NCI-H2196 treated with DMSO at 0.1 percent for 48 hours (cell line): Measurements from ENCODE around the gene SLMAP.

Source experiments
- DNase-seq: peaks from one replicate; lab custom pipeline; 2025; ENCODE audit not compliant: unreplicated experiment; lab: John Stamatoyannopoulos, UW

Gene SLMAP, protein sequence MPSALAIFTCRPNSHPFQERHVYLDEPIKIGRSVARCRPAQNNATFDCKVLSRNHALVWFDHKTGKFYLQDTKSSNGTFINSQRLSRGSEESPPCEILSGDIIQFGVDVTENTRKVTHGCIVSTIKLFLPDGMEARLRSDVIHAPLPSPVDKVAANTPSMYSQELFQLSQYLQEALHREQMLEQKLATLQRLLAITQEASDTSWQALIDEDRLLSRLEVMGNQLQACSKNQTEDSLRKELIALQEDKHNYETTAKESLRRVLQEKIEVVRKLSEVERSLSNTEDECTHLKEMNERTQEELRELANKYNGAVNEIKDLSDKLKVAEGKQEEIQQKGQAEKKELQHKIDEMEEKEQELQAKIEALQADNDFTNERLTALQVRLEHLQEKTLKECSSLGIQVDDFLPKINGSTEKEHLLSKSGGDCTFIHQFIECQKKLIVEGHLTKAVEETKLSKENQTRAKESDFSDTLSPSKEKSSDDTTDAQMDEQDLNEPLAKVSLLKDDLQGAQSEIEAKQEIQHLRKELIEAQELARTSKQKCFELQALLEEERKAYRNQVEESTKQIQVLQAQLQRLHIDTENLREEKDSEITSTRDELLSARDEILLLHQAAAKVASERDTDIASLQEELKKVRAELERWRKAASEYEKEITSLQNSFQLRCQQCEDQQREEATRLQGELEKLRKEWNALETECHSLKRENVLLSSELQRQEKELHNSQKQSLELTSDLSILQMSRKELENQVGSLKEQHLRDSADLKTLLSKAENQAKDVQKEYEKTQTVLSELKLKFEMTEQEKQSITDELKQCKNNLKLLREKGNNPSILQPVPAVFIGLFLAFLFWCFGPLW

DNA sequence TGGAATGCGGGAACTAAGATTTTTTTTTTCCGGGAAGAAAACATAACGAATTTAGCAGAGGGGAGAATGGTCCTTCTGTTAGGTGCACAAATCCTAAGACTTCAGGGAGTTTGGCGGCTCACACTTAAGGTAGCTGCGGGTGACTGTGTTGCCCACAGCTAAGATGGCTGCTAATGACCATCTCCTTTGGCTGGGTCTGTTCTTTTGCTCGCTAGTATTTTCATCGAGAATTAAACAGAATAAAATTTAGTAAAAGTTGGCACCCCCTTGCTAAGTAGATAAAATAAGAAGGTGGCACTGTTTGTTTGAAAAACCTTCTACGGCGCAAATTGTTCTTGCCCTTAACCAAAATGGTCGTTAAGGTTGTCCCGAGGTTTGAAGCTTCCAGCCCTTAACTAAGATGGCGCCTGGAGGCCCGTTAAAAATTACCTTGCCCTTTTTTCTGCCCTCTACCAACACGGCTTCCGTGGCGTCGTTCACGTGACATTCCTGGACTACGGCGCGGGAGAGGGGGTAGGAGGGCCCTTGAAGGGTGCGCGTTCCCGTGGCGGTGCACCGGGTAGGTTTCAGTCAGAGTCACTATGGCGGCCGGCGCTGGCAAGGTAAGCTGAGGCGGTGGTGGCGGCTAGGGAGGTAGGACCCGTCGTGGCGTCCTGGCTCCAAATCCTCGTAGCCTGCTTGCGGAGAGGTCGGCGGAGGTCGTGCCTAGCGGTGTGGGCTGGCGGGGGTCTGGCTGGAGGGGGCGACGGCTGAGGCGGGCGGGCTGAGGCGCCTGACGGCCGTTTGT is at the start of gene SLMAP:
Gene SLMAP (plus strand): TSS at position 569 of the 787 bp plus-strand sequence. CDS start 1,343 bp downstream, outside the sequence.
- DNase-seq, result peak; percentile 81

DNA sequence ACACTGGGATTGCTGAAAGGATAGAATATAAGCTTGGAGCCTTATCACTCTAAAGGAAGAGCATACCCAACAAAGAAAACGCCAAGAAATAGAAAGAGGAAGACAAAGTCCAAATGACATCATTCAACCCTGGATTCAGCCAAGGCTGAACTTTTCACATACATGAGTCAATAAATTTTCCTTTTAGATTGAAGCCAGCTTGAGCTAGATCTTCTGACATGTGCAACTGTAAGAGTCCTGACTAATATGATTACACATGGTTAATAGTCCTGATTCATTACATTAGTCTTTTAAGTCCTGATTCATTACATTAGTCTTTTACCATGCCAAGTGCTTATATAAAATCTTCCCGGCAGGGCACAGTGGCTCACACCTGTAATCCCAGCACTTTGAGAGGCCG is 49.6 kb upstream of the SLMAP start:
- no peak for DNase-seq

DNA sequence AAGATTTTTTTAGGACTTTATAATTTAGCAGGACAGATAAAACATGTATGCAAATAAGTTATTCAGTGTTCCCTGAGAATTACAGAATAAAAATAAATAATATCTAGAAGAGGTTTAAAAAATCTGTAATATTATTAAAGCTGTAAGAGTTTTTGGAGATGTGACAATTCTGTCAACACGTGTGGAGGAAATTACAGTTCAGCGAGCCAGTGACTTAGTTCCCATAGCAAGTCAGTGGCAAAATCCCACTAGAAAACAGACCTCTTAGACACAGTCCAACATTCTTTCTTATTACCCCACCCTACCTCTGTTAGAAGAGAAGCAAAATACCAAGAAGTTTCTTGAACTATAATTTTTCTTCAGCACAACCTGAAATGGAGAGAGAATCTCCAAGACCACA is 47.1 kb upstream of the SLMAP start:
- DNase-seq, result no peak

DNA sequence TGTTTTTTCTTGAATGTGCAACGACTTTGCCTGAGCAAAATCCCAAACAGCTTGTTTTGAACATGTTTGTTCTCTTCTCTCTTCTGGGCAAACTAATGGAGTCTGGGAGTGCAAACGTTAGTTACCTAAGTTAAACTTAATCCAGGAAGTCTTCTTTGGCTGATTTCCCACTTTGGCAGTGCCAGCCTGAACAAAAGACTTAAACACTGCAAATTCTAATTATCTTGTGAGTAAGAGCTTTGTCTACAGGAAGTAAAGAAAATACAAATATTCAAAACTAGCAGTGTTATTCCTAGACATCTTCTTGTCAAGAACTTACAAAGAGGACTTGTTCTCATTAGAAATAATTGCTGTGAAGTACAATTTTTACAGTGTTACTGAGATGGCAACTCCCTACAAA is 46.5 kb upstream of the SLMAP start:
- no peak for DNase-seq

DNA sequence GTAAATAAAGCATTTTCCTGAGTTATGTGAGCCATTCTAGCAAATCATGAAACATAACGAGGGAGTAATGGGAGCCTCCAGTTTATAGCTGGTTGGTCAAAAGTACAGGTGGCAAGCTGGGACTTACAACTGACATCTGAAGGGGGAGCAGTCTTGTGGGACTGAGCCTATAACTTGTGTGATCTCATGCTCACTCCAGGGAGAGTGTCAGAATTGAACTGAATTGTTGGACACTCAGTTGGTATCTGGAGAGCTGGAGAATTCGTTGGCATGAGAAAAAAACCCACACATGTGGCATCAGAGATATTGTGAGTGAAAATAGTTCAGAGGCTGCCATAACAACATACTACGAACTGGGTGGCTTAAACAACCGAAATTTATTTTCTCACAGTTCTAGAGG is 40.4 kb upstream of the SLMAP start:
- DNase-seq, result no peak

DNA sequence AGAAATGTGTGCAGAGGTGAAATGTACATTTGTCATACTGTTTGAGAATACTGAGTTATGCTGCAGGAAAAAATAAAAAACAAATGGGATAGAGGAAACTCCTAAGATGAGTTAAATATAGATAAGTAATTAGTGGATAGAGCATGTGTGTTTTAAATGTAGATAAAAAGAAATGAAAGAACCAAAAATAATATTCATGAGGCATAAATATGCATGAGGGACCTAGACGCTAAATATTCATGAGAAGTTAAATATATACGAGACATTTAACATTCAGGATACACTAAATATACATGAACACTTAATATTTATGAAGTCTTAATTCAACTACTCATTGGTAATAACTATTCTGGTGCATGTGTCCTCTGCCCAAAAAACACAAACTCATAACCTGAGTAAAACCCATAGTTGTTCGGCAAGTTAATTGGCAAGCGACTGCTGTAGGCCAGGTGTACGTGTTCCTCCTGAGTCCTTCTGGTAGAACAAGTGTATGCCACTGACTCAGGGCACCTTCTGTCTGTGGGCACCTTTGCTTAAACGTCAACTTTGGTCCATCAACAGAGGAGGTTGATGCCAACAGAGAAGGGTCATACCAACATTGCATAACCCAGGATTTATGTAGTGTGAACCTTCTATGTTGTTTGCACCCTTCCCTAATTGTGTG is 38.8 kb upstream of the SLMAP start:
- no peak for DNase-seq

DNA sequence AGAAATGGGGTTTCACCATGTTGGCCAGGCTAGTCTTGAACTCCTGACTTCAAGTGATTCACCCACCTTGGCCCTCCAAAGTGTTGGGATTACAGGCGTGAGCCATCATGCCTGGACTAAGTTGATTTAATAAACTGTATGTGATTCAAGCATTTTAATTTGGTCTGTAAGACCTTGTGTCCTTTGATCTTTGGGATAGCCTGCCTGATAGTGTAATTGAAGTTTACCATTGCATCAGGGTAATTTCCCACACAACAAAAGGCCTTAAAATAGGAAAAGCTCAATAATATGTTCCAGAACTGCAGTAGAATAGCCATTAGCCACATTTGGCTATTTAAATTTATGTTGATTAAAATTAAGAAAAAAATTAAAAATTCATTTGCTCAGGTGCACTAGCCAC is 38.0 kb upstream of the SLMAP start:
- DNase-seq, result no peak

DNA sequence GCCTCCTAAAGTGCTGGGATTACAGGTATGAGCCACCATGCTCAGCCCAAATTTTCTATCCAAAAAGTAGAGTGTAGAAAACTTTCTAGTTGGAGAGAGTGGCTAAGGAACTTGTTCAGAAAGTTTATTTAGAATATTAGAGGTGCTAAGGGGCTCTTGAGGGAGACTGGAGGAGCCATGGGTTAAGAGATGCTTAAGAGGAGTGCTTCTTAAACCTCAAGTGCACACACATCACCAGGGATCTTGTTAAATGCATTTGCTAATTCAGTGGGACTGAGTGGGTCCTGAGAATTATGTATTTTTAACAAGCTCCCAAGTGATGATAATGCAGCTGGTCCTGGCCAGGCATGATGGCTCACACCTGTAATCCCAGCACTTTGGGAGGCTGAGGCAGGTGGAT is 29.7 kb upstream of the SLMAP start:
- no peak for DNase-seq

DNA sequence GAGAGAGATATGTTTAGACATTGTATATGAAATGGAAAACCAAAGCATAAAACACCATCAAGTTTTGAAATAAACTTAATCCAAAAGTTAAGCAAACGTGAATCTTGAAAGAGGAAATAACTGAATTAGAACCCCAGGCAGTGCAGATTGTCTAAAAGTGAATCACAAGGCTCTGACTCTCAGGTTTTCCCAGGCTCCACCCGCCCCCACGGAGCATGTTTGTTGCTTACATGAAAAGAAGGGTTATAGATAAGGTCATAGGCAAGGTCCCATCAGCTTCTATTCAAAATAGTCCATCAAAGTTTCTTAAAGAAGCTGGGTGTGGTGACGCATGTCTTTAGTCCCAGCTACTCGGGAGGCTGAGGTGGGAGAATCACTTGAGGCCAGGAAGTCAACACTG is 29.0 kb upstream of the SLMAP start:
- DNase-seq, result no peak

DNA sequence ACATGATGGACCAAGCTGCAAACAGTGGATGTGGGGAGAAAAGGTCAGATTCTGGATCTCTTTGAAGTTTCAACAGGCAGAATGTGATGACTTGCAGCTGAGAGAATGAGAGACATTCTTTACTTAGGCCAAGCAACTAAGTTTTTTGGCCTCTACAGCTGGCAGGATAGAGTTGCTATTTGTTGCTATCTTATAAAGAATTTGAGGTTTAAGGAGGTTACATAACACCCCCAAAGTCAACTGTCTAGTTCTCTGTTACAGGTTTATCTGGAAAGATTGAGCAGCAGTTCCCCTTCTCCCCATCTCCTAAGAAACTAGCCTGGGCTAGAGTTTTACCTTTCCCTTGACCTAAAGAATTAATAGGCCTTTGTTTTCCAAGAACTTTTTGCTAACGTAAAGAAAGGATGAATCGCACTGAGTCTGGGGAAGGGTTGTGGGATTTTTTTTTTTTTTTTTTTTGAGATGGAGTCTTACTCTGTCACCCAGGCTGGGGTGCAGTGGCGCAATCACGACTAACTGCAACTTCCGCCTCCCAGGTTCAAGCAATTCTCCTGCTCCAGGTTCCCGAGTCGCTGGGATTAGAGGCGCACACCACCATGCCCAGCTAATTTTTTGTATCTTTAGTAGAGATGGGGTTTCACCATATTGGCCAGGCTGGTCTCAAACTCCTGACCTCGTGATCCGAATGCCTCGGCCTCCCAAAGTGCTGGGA is 26.6 kb upstream of the SLMAP start:
- no peak for DNase-seq

DNA sequence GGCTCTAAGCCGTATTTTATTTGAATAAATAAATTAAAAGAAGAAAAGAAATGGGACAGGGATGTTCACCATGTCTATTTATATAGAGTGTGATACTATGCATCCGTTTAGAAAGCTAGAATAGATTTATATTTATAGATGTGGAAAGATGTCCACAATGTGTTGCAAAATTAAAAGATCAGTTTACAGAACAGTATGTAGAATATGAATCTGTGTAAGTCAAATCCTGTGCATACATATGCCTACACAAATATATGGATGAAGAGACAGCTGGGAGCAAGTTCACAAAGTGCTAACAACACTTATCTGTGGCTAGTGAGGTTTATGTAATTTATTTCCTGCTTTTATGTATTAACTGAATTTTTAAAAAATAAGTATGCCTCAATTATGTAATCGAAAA is 25.4 kb upstream of the SLMAP start:
- no peak for DNase-seq

DNA sequence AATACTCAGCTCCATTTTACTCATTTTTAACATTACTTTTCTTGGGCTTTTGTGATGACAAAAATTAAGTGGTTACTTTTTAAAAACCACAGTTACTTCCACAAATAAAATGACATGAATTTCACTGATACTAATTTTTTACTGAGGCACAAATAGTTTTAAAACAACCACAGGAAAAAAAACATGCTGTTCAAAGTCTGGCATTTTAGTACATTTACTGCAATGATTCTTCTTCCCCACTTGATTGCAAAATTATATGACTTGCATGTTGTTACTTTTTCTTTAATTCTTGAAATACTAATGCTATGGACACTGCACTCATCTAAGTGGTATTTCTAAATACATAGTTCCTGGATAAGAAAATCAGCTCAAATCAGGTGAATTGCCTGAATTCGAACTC is 24.8 kb upstream of the SLMAP start:
- DNase-seq, result no peak

DNA sequence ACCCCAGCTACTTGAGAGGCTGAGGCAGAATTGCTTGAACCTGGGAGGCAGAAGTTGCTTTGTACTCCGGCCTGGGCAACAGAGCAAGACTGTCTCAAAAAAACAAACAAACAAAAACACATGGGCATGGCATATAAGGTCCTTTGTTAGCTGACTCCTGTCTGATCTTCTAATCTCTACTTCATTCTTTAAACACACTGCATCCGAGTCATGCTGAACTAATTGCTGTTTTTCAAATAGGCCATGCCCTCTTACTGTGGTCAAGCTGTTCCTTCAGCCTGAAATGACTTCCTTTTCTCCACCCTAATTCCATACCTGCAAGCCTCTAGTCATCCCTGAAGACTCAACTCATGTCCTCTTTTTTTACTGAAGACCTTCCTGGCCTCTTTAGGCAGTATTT is 22.3 kb upstream of the SLMAP start:
- DNase-seq, result no peak

DNA sequence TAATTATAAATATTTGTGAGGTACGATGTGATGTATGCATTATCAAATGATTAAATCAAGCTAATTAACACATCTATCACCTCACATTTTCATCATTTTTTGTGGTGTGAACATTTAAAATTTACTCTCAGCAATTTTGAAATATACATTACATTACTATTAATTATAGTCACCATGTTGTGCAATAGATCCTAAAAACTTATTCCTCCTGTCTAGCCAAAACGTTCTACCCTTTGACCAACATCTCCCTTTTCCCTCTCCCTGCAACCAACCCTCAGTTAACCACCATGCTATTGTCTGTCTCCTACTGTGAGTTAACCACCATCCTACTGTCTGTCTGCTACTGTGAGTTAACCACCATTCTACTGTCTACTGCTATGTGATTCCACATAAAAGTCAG is 20.7 kb upstream of the SLMAP start:
- no peak for DNase-seq

DNA sequence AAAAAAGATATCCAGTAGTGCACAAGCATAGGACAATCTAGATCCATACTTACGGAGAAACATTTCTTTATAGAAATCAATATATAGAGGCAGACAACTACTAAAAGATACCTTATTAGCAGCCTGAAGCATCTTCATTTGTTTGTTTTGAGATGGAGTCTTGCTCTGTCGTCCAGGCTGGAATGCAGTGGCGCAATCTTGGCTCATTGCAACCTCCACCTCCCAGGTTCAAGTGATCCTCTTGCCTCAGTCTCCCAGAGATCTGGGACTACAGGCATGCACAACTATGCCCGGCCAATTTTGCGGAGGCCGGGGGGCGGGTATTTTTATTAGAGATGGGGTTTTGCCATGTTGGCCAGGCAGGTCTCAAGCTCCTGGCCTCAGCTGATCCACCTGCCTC is 18.3 kb upstream of the SLMAP start:
- DNase-seq, result no peak

DNA sequence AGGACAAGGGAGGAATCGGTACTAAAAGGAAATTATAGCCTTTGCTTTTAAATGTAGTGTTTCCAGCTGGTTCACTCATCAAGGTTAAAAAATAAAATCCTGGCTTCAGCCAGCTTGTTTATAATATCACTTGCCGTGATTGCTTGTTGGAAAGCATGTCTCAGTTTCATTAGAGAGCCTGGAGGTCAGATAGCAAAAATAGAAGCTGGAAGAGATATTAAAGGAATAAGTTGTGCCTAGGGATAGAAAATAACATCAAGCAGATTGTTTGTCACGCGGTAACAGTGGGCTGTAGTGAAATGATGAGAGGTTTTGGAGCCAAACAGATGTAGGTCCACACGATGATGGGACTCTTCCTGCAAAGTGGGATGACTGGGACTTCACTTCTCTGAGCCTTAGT is 17.7 kb upstream of the SLMAP start:
- DNase-seq, result no peak

DNA sequence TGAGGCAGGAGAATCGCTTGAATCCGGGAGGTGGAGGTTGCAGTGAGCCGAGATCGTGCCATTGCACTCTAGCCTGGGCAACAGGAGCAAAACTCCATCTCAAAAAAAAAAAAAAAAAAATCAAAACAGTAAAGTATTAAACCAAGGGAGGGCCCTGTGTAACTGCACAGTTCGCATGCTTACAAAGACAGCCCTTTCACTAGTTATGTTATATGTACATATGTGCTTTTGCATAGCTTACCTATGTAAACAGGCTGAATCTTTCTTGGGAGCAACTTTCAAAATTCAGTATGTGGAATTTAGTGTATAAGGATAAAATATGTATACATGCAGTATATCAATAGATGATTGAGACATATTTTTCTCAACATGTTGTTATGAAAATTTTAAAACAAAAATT is 16.1 kb upstream of the SLMAP start:
- no peak for DNase-seq

DNA sequence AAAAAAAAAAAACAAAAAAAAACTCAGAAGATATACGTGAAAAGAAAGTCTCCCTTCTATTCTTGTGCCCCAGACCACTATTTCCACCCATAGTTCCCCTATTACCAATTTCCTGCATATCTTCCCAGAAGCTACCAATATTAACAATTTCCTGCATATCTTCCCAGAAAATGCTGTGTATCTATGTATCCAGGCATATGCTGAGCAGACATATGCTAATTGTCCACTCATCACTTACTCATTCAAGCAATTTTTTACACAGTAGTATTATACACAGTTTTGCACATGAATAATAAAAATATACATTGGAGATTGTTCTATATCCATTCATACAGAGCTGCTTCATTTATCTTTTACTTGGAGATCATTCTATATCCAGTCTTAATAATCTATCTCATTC is 12.6 kb upstream of the SLMAP start:
- DNase-seq, result no peak

DNA sequence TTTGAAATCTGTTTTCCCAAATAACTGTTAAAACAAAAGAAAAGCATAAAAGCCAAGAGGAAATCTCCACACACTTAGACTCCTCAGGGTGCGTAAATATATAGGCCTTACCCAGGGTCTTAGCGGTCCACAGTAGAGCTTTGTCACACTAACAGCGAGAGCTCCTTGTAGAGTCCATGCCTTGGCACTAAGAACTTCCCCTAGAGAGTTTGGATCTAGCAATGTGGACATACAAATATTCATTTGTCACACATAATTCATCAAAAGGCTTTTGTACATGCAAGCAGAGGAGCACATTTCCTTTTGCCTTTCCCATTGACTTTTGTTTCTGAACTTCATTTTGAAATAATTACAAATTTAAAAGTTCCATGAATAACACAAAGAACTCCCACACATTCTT is 11.0 kb upstream of the SLMAP start:
- DNase-seq, result no peak
